Psoas muscle (tissue), 8 donors: Measurements from ENCODE around the gene CDCA7L. TPM values are rescaled to one million over a fixed set of nuclear protein-coding genes. Genes with fewer than 3 reads are reported as not detected.

ENCODE experiments used
- ATAC-seq, 4 donors: fragments of 200-7000 bp; cut with Tn5 transposase; one replicate each; pipeline ENCODE4 v1.9.1; 2020; ENCODE audit warnings: moderate library complexity in 3 of 4, mild to moderate bottlenecking in 2 of 4
- DNase-seq, 2 donors: peaks; one replicate each; pipeline ENCODE4 v3.0.0-alpha.2; 2020
- H3K27ac ChIP-seq: fragments of 200-600 bp; one replicate; pipeline ENCODE4 v1.8.0; 2022
- H3K27me3 ChIP-seq, 3 donors: fragments of 200-600 bp in 1 of 3; one replicate each; pipeline versions ENCODE4 v1.6.1 to v1.8.0; 2013 to 2022; ENCODE audit warnings: low read length in 2 of 3, mild to moderate bottlenecking in 2 of 3, moderate library complexity in 1 of 3; ENCODE audit not compliant: insufficient read depth in 3 of 3
- H3K36me3 ChIP-seq, 2 donors: fragments of 200-600 bp in 1 of 2; one replicate each; pipeline versions ENCODE4 v1.6.1 to v1.8.0; 2013 to 2022; ENCODE audit warnings: low read depth in 1 of 2, mild to moderate bottlenecking in 1 of 2, moderate library complexity in 1 of 2; ENCODE audit not compliant: insufficient read depth in 1 of 2
- H3K4me1 ChIP-seq: fragments of 200-600 bp; one replicate; pipeline ENCODE4 v1.8.0; 2022
- H3K4me3 ChIP-seq: fragments of 200-600 bp; one replicate; pipeline ENCODE4 v1.8.0; 2022; ENCODE audit warnings: mild to moderate bottlenecking
- H3K9me3 ChIP-seq: fragments of 200-600 bp; one replicate; pipeline ENCODE4 v1.8.0; 2022
- CTCF ChIP-seq: fragments of 200-600 bp; IDR thresholded peaks from one replicate; pipeline ENCODE4 v1.8.0; 2022; ENCODE audit warnings: antibody characterized with exemption
- WGBS, 3 donors: extraction: QIAGEN DNeasy Blood & Tissue Kit; methylation state at CpG; one replicate each; pipeline versions ENCODE4 v1.1.6 to v1.1.7; 2013; 5-methylcytosine and 5-hydroxymethylcytosine counted together
- intact Hi-C, 2 donors: fragments of 100-400 bp; cut with DNase I; formaldehyde crosslinking; loops; one replicate each; pipeline versions ENCODE4 v1.11.0 to v1.14.2; 2022
- polyA plus RNA-seq, 3 donors: library from polyadenylated mRNA; stranded (reverse); fragments of 200-250 nt; gene quantifications; one replicate each; pipeline ENCODE4 v1.2.3, GENCODE V29; 2013
- total RNA-seq, 4 donors: library from RNA; stranded (reverse); fragmentation: NEBNext Ultra II Directional in 2 of 4; extraction: Animal tissue kit (Norgen Biotek cat#: 25700) in 2 of 4; gene quantifications; one replicate each; pipeline versions ENCODE4 v1.2.1 to v1.2.4, GENCODE V29; 2021 to 2023
- donor health status: healthy with polysubstance abuse.
- donor health status: DM: no; HTN: no; CAD: no; lungs with moderate emphysema.
- donor health status: Bipolar disorder and iron deficiency.
- donor health status: healthy.
- donor health status: DM: yes; HTN: yes; CAD: no.
- donor health status: DM: no; HTN: no; CAD: no.
- donor health status: DM: no; HTN: no; CAD: no.
- donor health status: DM: yes; HTN: yes; CAD: no.

CDCA7L gene
- total and polyA plus RNA-seq, 7 donors, result 1.3 to 3.3 (median 2.2) TPM

- no peaks in the 10 kb centered on the region for H3K36me3 ChIP-seq
- no peaks in the 10 kb centered on the region for H3K4me1 ChIP-seq
- WGBS, 3 donors, result 51 to 58% (median 51%) methylated on average over 8 of the region's 8 CpGs
- H3K4me3 ChIP-seq, result no peak overlapping the region
- no peak for DNase-seq
- intact Hi-C loops, result no loop called here
- ATAC-seq, result no peak
- H3K9me3 ChIP-seq, result no peaks in the 10 kb centered on the region
- no peak overlapping the region for H3K27ac ChIP-seq
- TF ChIP-seq CTCF, result no peak
- H3K27me3 ChIP-seq, result no peaks in the 10 kb centered on the region
These were observed 21.9 kb upstream of the CDCA7L start for GRCh38 chr7:21967598-21968003.

- no peak for DNase-seq
- intact Hi-C loops, result no loop called here
These were observed 20.6 kb upstream of the CDCA7L start for GRCh38 chr7:21966271-21966670.

GRCh38 chr7:21965291-21965690 lies 19.6 kb upstream of the CDCA7L start:
- Histone ChIP-seq H3K9me3 (no peaks in the 10 kb centered on the region), H3K4me1 (no peaks in the 10 kb centered on the region), H3K27ac (no peak overlapping the region), H3K4me3 (no peak overlapping the region), H3K36me3 (no peaks in the 10 kb centered on the region), H3K27me3 (no peaks in the 10 kb centered on the region)
- DNase-seq (no peak), ATAC-seq (no peak)
- no peak for TF ChIP-seq CTCF
- 60 to 71% (median 63%) methylated on average over 1 of the region's 1 CpG for WGBS, 3 donors
- intact Hi-C loops, result no loop called here

More at GRCh38 chr7:21966271-21966670, 20.6 kb upstream of the CDCA7L start:
- Histone ChIP-seq H3K27ac (no peak overlapping the region), H3K9me3 (no peaks in the 10 kb centered on the region), H3K4me3 (no peak overlapping the region), H3K4me1 (no peaks in the 10 kb centered on the region), H3K27me3 (no peaks in the 10 kb centered on the region), H3K36me3 (no peaks in the 10 kb centered on the region)
- ATAC-seq, result no peak
- no peak for TF ChIP-seq CTCF
- WGBS, 3 donors, result 69 to 88% (median 80%) methylated on average over 1 of the region's 1 CpG

GRCh38 chr7:21962677-21963076 lies 17.0 kb upstream of the CDCA7L start:
- WGBS, 3 donors, result 76 to 85% (median 78%) methylated on average over 9 of the region's 9 CpGs
- Histone ChIP-seq H3K9me3 (no peaks in the 10 kb centered on the region), H3K4me3 (no peak overlapping the region), H3K36me3 (no peaks in the 10 kb centered on the region), H3K4me1 (no peaks in the 10 kb centered on the region), H3K27me3 (no peaks in the 10 kb centered on the region), H3K27ac (no peak overlapping the region)
- no peak for DNase-seq
- ATAC-seq, result no peak
- intact Hi-C loops, result no loop called here
- TF ChIP-seq CTCF, result no peak

GRCh38 chr7:21960922-21961321 lies 15.2 kb upstream of the CDCA7L start:
- Histone ChIP-seq H3K27ac (no peak overlapping the region), H3K9me3 (no peaks in the 10 kb centered on the region), H3K4me1 (no peaks in the 10 kb centered on the region), H3K4me3 (no peak overlapping the region), H3K27me3 (no peaks in the 10 kb centered on the region), H3K36me3 (no peaks in the 10 kb centered on the region)
- ATAC-seq (no peak), DNase-seq (no peak)
- 88 to 92% (median 92%) methylated on average over 3 of the region's 3 CpGs for WGBS, 3 donors
- intact Hi-C loops, result no loop called here
- TF ChIP-seq CTCF, result no peak
